Endothelial cell of umbilical vein (primary cell): ENCODE data around the gene CBFA2T3.

Experiments
- EZH2 ChIP-seq: IDR thresholded peaks from 2 replicates; pipeline ENCODE4 v1.6.1; 2012; ENCODE audit warnings: borderline replicate concordance, low read depth, mild to moderate bottlenecking, moderate library complexity, low read length, inconsistent platforms; ENCODE audit not compliant: severe bottlenecking
- TF ChIP-seq, protein P1 (sequence below), 2 donors: IDR thresholded peaks; 1 replicate in 1 of 2; 2 replicates in 1 of 2; pipeline ENCODE4 v1.5.1; 2011; ENCODE audit warnings: low read length in 2 of 2, mild to moderate bottlenecking in 2 of 2, moderate library complexity in 2 of 2, control low read depth in 1 of 2, inconsistent platforms in 1 of 2, low read depth in 1 of 2; ENCODE audit not compliant: insufficient read depth in 1 of 2; ENCODE audit errors: extremely low read depth in 1 of 2

DNA sequence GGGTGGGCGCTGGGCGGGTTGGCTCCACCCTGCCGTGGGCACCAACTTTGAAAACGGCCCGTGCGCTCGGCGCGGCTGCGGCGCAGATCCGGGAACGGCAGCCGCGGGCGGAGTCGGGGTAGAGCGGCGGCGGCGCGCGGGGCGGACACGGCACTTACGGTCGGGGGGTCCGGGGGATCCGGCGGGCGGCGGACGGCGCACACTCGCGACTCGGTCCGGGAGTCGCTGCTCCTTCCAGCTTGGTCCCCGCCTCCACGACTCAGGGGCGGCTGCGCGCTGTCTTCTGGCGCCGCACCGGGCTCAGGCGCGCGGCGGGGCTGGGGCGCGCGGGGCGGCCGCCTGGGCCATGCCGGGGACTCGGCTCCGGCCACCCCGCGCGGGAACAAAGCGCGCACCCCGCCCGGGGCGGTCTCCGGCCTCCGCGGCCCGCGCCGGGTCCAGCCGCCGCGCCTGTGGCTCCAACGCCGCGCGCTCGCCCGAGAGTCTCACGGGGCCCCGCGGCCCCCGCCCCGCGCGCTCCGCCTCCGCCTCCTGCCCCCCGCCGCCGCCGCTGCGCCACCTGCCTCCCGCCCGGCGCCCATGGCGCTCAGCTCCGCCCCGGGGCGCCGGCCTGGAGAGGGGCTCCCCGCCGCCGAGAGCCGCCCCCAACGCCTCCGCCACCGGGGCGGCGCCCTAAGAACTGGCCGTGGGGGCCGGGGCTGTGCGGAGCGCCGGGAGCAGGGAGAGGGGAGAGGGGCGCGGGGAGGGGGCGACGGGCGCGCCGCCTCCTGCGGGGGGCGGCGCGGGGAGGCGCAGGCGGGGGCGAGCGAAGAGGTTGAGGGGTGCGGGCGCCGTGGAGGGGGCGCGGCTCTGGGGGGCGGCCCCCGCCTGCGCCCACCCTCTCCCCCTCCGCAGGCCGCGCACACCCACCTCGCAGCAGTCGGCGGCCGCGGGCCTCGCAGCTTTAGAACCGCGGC, 35.9 kb downstream of the CBFA2T3 start:
- TF ChIP-seq, protein P1, sequence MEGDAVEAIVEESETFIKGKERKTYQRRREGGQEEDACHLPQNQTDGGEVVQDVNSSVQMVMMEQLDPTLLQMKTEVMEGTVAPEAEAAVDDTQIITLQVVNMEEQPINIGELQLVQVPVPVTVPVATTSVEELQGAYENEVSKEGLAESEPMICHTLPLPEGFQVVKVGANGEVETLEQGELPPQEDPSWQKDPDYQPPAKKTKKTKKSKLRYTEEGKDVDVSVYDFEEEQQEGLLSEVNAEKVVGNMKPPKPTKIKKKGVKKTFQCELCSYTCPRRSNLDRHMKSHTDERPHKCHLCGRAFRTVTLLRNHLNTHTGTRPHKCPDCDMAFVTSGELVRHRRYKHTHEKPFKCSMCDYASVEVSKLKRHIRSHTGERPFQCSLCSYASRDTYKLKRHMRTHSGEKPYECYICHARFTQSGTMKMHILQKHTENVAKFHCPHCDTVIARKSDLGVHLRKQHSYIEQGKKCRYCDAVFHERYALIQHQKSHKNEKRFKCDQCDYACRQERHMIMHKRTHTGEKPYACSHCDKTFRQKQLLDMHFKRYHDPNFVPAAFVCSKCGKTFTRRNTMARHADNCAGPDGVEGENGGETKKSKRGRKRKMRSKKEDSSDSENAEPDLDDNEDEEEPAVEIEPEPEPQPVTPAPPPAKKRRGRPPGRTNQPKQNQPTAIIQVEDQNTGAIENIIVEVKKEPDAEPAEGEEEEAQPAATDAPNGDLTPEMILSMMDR (IDR thresholded peaks at IDR 0.05; ENCODE audit: extremely low read depth in 1 of 2, insufficient read depth in 1 of 2, low read depth in 1 of 2, low read length in 2 of 2): no peak
- TF ChIP-seq EZH2: peak; percentile 79
